HG02763 (cell line): ENCODE data around the gene RAPGEF6.
"Not testable (repeated sequence)": the region's sequence is repeated elsewhere in the genome, so short reads cannot be mapped to it uniquely, and the experiment has no call there.

ENCODE experiments used
- ATAC-seq: cut with Tn5 transposase; IDR thresholded peaks from one replicate; pipeline ENCODE4 v1.9.1; 2021; ENCODE audit warnings: mild to moderate bottlenecking, moderate library complexity; ENCODE audit not compliant: unreplicated experiment

RAPGEF6 gene

GRCh38 chr5:131459216-131459615, 175.8 kb downstream of the RAPGEF6 start:
- ATAC-seq = no peak

GRCh38 chr5:131457193-131457592, 177.8 kb downstream of the RAPGEF6 start:
- ATAC-seq = no peak

GRCh38 chr5:131450941-131451340, 184.1 kb downstream of the RAPGEF6 start:
- no peak for ATAC-seq

- no peak for ATAC-seq
These were observed 193.8 kb downstream of the RAPGEF6 start for GRCh38 chr5:131441184-131441583.

- ATAC-seq = no peak
These were observed 198.9 kb downstream of the RAPGEF6 start for GRCh38 chr5:131436081-131436480.

GRCh38 chr5:131433109-131433508, 201.9 kb downstream of the RAPGEF6 start:
- no peak for ATAC-seq

- ATAC-seq = no peak
These were observed 203.2 kb downstream of the RAPGEF6 start for GRCh38 chr5:131431794-131432193.

- no peak for ATAC-seq
These were observed 204.2 kb downstream of the RAPGEF6 start for GRCh38 chr5:131430794-131431193.

GRCh38 chr5:131426011-131426410, 209.0 kb downstream of the RAPGEF6 start:
- ATAC-seq = no peak

- ATAC-seq = no peak
These were observed 212.0 kb downstream of the RAPGEF6 start for GRCh38 chr5:131423056-131423455.

- ATAC-seq = no peak
These were observed 215.2 kb downstream of the RAPGEF6 start for GRCh38 chr5:131419877-131420276.

GRCh38 chr5:131418846-131419245, 216.2 kb downstream of the RAPGEF6 start:
- ATAC-seq = no peak

- peak; percentile 22 for ATAC-seq
These were observed 217.7 kb downstream of the RAPGEF6 start for GRCh38 chr5:131417240-131417869.

GRCh38 chr5:131416729-131417128, 218.3 kb downstream of the RAPGEF6 start:
- peak; percentile 77 for ATAC-seq

- peak; percentile 70 for ATAC-seq
These were observed 221.1 kb downstream of the RAPGEF6 start for GRCh38 chr5:131413605-131414559.

- ATAC-seq = no peak
These were observed 227.9 kb downstream of the RAPGEF6 start for GRCh38 chr5:131406975-131407638.

- ATAC-seq = no peak
These were observed 229.0 kb downstream of the RAPGEF6 start for GRCh38 chr5:131406076-131406475.

GRCh38 chr5:131405674-131406073, 229.4 kb downstream of the RAPGEF6 start:
- ATAC-seq = no peak

GRCh38 chr5:131400585-131400984, 234.4 kb downstream of the RAPGEF6 start:
- no peak for ATAC-seq

GRCh38 chr5:131399007-131399406, 236.0 kb downstream of the RAPGEF6 start:
- not testable (repeated sequence) for ATAC-seq

GRCh38 chr5:131396630-131397273, 238.3 kb downstream of the RAPGEF6 start:
- no peak for ATAC-seq
